Inferior parietal cortex (tissue), 1 donor: ENCODE data around the gene GALNT14.
"Not testable (repeated sequence)": the region's sequence is repeated elsewhere in the genome, so short reads cannot be mapped to it uniquely, and the experiment has no call there.

Source experiments
- DNase-seq: peaks from one replicate; pipeline ENCODE4 v3.0.0-alpha.2; 2016; ENCODE audit errors: extremely low spot score

The GALNT14 gene, protein sequence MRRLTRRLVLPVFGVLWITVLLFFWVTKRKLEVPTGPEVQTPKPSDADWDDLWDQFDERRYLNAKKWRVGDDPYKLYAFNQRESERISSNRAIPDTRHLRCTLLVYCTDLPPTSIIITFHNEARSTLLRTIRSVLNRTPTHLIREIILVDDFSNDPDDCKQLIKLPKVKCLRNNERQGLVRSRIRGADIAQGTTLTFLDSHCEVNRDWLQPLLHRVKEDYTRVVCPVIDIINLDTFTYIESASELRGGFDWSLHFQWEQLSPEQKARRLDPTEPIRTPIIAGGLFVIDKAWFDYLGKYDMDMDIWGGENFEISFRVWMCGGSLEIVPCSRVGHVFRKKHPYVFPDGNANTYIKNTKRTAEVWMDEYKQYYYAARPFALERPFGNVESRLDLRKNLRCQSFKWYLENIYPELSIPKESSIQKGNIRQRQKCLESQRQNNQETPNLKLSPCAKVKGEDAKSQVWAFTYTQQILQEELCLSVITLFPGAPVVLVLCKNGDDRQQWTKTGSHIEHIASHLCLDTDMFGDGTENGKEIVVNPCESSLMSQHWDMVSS

DNA sequence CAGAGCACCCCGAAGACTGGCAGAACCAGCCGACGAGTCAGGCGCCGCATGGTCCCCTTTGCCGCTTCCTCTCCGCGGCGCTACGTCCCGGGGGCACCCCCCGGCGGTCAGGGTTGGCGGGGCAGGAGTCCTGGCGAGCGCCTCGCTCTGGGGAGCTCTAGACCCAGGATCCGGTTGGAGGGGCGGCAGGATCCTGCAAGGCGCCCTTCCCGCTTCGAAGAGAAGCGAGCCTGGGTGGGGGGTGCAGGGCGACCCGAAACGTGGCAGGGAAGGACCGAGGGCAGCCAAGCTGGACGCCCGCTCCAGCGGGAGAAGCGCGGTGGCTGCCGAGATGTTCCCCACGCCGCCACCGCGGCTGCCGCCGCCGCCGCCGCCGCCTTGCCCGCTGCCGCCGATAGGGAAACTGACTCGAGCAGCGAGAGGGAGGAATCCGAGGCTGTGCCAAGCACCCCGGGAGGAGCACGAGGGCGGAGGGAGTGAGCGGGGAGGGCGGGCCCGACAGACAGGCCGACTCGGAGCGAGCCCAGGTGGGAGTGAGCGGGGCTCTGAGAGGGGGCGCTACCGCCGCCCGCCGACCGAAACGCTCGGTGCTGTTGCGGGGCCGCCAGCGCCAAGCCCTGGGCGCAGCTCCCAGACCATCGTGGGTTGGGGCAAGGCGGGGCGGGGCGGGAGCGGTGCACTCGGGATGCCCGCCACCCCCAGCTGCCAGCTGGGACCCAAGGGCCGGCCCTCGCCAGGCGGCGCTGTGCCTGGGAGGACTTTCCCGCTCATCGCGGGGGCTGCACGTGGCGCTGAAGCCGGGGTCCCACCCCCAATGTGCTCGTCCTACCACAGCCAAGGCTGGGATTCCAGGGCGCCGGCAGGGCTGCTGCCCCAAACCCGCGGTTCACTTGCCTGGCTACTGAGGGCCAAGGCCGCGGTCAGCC lies at the start of gene GALNT14:
TSS of gene GALNT14 (minus strand) at position 404 of the 926 bp plus-strand sequence. CDS start at position 50, 354 bp downstream.
- DNase-seq: peak; percentile 21

DNA sequence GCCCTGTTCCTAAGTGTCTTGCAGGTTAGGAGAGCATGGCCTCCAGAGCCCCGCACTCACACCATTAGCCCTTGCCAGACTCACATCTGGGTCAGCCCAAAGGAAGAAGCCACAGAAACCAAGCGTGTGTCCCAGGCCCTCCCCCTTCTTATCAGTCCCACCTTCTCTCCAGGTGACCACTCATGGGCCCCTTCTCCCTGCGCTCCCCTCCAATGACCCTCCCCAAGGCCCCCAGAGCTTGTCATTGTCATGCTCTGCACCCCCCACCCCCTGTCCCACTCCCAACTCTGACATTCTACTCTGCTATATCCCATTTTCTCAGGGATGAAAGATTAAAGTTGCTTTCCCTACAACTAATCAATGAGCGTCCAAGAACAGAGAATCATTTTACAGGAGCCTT lies 48.9 kb upstream of the GALNT14 start:
- no peak for DNase-seq

DNA sequence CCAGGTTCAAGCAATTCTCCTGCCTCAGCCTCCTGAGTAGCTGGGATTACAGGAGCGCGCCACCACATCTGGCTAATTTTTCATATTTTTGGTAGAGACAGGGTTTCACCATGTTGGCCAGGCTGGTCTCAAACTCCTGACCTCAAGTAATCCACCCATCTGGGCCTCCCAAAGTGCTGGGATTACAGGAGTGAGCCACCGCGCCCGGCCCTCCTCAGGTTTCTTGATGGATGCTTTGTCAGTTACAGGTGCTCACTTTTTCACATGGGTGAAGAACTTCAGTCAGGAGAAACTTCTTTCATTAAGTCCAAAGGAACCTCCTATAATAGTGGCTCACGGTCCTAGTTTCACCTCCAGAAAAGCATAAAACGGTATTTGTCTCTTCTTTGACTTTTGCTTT lies 45.7 kb upstream of the GALNT14 start:
- not testable (repeated sequence) for DNase-seq

DNA sequence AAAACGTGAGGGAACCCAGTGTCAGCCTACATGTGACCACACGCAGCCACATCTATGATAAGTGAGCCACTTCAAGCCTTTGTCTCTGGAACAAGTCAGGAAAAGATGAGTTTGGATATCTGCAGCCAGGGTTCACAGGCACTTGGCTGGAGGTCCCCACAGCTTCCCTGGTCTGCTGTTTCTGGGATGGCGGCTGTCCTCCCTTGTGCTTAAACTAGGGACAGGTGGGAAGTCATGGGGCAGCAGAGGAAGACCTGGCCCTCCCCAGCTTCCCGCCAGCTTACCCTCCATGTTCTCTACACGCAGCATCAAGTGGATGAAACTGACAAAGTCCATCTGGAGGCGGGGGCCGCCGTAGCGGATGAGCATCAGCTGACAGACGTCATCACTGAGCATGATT lies 38.5 kb upstream of the GALNT14 start:
- no peak for DNase-seq

DNA sequence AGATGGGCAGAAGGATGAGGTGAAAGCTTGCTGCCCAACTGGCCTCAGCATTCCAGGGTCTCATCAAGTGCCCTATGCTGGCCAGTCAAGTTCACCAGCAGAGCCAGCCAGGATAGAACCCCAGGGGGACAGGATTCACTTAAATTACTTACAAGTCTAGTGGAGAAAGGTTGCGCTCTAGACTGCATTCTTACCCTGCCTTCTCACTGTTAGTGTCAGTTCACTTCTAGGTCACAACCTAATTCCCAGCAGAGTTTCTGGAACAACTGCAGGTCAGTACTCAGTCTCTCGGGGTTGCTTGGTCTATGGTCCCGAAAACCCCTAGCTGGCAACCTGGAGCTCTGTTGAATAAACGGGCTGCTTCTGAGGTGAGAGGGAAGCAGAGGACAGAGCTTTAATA lies 32.9 kb upstream of the GALNT14 start:
- no peak for DNase-seq

DNA sequence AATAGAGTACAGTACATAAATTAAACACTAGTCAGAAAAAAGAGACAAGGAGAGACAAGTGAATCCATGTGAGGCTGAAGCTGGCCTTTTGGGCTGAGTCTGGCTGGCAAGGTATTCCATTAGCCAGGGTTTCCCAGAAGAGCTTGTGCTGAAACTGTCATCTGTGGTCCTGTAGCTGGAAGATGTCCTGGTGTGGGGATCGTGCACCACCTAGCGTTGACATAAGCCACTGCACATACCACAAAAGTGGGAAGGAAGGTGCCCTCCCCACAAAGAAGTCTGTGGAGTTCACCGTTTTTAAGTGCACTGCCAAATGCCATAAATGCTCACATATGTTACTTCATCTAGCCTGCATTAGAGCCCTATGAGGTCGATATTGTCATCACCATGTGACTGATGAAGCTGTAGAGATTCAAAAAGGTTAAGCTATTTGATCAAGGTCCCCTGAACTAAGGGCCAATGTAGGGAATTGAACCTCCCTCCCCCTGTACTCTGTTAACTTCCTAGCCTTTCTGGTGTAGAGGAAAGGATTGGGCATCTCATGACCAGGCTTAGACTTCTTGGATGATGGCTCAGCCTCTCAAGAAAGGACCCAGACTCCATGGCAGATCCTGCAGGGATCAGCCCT lies 31.9 kb upstream of the GALNT14 start:
- peak; percentile 81 for DNase-seq

DNA sequence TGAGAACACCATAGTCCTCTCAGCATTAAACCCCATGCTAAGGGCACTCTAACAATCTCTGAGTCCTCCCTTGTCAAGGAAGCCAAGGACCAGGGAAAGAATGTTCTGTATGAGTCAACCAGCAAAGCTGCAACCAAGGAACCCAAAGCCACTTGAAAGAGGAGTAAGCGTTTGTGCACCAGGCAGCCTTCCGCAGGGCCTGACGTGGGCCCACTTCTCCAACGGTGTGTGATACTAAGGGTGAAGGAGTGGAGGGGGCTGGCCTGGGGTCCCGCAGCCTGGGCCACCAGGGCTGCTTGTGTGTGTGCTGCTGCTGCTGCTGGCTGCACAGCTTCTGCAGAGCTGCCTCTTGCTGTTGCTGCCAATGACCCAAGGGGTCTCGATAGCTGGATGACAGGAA lies 30.1 kb upstream of the GALNT14 start:
- no peak for DNase-seq

DNA sequence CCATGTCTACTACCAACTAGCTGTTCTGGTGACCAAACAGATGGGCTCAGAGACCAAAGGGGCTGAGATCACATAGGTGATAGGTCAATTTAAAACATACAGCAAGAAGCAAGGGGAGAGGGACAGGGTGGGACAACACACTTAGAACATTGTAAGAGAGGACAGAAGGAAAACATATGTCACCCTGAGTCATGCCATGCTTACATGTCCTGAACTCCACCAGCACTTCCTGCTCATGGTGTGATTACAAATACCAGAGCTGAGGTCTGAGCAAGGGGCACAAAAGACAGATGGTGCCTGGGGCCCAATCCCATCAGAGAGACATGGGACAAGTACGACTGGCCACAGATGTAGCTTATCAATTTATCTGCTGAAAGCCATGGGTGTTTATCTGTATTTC lies 28.7 kb upstream of the GALNT14 start:
- DNase-seq: no peak

DNA sequence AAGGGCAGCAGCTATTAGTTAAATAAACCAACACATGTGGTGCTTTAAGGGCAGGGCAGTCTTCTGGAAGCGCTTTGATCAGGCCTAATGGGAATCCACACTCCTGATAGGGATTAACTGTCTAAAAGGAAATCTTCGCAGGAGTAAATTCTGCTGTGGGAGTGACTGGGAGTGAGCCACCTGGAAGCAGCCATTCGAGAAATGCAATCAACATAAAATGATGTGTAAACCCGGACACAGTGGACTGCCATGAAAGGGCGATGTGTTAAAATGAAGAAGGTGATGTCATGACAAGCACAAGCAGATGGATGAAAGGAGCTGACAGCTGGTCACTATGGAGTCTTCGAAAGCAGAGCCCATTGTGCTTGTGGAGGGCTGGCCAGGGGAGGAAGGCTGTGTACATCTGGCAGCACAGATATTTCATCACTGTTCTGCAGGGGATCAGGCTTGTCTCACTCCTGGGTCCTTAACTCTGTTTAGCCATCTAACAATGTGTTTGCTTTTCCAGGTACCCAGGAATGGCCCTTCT lies 24.8 kb upstream of the GALNT14 start:
- DNase-seq: no peak

DNA sequence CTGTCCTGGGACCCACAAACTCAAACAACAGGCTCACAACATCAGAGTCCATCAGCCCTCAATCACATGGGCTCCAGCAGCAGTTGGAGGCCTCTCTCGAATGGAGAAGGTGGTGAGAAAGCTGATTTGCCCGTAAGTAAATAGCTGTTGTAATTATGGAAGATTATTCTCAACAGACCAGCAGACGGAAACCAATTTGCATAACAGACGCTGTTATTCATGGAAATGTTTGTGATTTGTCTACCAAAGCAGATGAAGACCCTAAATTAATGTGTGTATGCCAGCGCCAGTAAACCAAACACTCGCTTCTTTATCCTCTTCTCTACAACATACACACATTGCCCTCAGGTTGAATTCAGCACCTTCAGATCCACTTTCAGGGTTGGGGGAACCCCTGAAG lies 23.4 kb upstream of the GALNT14 start:
- no peak for DNase-seq

DNA sequence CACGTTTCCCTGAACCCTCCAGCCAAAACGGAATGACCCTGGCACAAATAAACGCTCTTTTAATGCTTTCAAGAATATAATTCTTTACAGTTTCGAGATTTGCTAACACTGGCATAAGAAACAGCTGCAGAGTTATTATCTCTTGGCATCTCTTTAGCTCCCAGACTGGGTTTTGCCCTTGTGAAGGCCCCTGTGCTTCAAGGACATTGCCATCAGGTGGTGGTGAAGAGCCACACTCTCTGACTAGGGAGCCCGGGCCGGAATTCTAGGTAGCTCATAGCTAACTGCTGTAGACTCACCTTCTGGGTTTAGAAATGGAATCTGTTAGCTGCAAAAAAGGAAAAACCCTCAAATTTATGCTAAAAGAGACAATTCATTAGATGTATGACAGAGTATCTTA lies 13.3 kb upstream of the GALNT14 start:
- DNase-seq: no peak

DNA sequence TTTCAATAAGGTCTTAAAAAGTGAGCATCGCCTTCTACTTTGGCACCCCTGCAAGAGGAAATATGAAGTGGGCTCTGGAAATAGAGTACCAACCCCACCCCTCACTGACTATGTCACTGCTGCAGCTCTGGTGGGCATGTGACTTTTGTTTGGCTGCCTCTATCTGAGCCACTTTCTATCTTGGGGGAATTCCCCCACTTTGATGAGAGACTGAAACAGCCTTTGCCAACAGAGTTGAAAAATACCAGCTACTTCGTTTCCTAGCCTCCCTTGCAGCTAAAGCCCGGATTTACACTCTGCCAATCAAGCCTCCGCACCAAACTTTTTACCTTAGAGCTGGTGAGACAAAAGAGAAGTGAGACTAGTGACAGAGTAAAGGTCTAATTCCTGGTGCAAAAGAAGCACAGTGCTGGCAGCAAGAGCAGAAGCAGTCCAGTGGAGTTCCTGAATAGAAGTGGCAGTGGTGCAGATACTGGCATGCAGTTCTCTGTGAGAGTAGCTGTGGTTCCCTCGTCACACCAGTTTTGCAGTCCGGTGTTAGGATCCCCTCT lies 12.0 kb upstream of the GALNT14 start:
- no peak for DNase-seq

DNA sequence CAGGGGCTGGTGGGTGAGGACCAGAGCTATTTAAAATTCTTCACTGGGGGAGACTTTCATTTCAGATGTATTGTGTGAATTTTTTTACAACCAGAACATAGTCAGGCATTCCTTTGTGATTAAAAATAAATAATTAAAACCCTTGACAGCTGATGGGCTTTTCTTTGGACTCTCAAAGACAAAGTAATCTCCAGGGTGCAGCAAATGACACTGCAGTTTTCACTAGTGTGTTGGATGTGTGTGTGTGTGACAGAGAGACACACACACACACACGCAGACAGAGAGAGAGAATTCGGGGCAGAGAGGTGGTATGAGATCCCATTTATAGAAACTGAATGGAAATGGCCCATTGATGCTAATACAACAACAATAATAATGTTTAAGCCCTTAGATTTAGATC lies 10.3 kb upstream of the GALNT14 start:
- no peak for DNase-seq

DNA sequence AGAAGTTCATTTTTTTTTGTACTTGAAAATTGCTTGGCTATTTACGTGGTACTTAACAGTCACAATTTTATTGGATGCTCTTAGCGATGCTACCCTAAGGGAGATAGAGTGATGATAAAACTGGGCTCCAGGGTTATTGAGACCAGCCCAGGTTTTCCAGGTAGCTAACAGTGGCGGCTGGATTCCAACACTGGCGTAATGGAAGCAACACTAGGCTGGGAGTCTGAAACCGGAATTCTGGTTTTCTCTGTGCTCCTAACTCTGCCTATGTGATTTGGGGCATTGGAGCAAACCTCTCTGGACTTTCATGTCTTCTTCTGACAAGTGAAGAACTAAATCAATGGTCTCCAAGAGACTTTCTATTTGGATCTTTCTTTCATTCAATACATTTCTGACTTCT lies 9.4 kb upstream of the GALNT14 start:
- no peak for DNase-seq

DNA sequence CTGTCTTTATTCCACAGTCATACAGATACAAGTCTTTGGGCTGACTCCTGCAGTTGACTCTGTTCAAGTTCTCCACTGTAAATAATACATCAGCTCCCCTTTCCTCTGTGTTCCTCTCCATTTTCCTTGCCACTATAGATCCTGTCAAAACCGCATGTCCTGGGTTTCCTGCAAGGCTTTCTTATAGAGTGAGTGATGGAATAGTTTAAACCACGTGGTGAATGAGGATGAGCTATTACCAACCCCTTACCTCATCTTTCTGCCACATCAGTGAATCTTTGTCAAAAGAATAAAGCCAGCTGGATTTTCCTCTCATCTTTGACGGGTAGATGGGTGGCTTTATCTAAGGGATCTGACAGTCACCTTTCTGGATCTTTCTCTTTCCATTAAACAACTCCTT lies 3.9 kb upstream of the GALNT14 start:
- DNase-seq: no peak

DNA sequence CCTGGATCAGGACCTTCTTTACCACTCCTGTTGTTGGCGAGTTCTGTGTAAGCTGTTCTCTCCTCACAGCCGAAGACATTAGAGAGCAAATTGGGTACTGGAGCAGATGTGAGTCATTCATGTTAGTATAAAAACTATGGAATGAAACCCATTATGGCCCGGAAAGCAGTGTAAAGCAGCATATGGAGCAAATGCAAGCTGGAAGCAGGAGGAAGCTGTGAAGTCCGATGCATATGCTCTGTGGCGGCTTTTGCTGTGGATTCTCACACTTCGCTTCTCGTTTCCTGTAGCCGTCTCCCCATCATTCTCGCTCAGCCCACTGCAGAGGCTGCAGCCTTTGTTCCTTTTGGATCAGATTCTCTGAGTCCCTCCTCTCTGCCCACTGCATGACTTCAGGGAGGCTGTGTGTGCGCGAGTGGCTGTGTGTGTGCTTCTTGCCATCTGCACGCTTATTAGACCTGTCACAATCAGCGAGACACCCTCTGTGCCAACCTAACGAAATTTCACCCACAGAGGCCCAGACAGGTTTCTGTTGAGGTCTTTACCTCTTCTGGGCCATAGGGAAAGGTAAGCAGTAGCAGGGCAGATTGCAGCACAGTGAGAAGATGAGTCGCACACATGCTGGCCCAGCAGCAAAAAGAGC lies 3.3 kb upstream of the GALNT14 start:
- no peak for DNase-seq

DNA sequence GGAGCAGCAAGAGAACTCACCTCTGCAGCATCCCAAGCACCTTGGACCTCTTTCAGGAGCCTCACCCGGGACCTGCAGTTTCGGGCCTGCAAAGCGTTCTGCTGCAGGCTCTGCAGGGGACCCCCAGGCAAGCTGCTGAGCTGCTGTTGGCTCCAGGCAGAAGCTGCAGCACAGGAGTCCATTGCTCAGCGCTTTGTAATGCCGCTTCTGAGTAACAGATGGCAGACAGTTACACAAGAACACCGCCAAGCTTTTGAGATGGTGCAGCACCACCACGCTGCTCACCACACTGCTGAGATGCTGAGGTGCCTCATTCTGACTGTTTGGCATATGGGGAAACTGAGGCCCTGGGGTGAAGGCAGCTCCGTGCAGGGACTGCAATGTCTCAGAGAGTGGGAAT lies 1.9 kb upstream of the GALNT14 start:
- peak; percentile 25 for DNase-seq

DNA sequence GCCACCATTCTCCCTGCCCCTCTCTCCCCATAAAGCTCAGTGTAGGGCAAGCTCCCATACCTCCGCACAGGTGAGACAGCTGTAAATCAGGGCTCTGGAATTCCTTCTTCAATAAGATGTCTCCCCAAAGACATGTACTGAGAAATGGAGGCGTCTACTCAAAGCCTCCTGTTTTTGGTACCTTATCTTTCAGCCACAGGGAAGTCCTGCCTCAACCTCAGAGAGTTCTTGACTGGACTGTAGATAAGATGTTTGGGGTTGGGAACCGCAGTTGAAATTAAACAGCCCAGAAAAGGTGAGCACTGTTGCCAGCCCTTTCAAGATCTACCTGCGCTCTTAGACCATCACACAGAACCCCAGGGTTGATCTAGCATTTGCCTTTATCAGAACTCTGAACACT lies 1.4 kb upstream of the GALNT14 start:
- DNase-seq: no peak

DNA sequence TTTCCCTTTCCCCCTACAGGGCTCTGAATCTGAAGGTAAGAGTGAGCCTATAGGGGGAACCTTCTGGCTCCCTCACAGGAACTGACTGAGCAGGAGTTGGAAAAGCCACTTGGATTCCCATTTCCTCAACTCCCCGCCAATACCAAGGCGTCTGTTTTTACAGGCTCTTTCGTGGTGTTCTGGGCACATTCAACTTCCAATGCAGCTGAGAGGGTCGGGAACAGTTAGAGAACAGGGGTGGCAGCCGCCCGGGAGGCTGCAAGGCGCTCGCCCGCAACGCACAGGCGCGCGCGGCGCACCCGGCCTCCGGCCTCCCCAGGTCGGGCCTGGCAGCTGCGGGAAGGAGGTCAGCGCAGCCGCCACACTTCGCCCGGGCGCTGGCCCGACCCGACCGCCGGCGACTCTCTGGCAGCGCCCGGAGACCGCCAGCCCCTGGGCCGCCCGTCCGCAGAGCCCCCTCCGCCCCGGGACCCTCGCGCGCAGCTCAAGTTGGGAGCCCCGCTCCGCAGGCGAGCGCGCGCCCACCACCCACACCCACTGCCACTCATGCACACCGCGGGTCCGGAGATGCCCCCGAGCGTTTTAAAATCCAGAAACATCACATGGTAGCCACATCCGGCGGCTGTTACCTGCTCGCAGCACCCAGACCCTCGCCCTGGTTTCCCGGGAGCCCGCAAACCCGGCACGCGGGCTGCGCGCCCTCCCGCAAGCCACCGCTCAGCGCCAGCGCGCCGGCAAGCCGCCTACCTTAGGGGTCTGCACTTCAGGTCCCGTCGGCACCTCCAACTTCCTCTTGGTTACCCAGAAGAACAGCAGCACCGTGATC lies 816 bp downstream of the GALNT14 start:
- no peak for DNase-seq

DNA sequence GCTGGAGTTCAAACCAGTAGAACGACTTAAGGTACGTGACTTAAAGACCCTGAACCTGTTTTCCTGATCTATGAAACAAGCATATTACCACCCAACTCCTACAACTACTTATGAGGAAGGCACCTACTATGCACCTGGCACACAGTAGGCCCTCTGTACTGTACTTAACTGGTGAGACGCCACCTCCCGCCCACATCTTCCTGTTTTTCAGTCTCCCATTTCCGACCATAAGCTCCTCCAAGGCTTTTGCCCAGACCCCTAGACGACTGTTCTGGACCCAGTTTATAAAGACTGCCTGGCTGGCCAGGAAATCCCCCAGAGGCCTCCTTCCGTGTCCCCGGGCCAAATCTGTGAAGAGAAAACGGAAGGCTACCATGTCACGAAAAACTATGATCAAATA lies 1.5 kb downstream of the GALNT14 start:
- DNase-seq: no peak
